HCT116 (cell line): ENCODE results near the gene CAMSAP1. TPM values are rescaled to one million over a fixed set of nuclear protein-coding genes. Genes with fewer than 3 reads are reported as not detected.
A peak's percentile ranks its signal among the peaks of the same experiment; 100 is the strongest.

ENCODE experiments used
- ATAC-seq: fragments of 200-7000 bp; cut with Tn5 transposase; 2 replicates; pipeline ENCODE4 v1.9.1; 2020; ENCODE audit warnings: mild to moderate bottlenecking, moderate library complexity
- BruUV-seq: library from RNA; stranded (reverse); fragments of 400-500 nt; replicated peaks from 2 replicates; lab custom pipeline; 2021; lab: Mats Ljungman, UMichigan
- CTCF ChIA-PET: fragments of 300-600 bp; sonication (Branson Sonifier 250); formaldehyde crosslinking; loops from one replicate; lab custom pipeline; 2021; ENCODE audit warnings: antibody characterized with exemption; lab: Charles Lee
- POLR2A ChIA-PET: fragments of 300-600, 350-600 bp; sonication (Branson Sonifier 250); formaldehyde crosslinking; loops from one replicate; lab custom pipeline; 2021; ENCODE audit warnings: antibody characterized with exemption; lab: Charles Lee
- RAD21 ChIA-PET, 2 experiments: fragments of 300-600 bp; sonication (Branson Sonifier 250); formaldehyde crosslinking; loops; one replicate each; lab custom pipeline; 2023; ENCODE audit warnings: low total read pairs in 2 of 2; ENCODE audit not compliant: uncharacterized antibody in 2 of 2, unreplicated experiment in 2 of 2, low non-redundant PET in 1 of 2; lab: Charles Lee
- DNase-seq: peaks from one replicate; pipeline ENCODE4 v3.0.0-alpha.2; 2010; ENCODE audit warnings: low read depth, low spot score
- H2AFZ ChIP-seq: fragments of 200-600 bp; shearing (Covaris generic), sonication (generic); 2 replicates; pipeline ENCODE4 v1.6.1; 2017; ENCODE audit warnings: low read depth, mixed run types, mixed read lengths, antibody characterized with exemption, low read length; ENCODE audit not compliant: poor library complexity, severe bottlenecking
- H3K27ac ChIP-seq: 2 replicates; pipeline ENCODE4 v1.5.1; 2012; ENCODE audit warnings: low read depth, low read length
- H3K27me3 ChIP-seq: fragments of 200-600 bp; sonication (generic); 2 replicates; pipeline ENCODE4 v1.6.1; 2016; ENCODE audit warnings: mixed run types, low read length, mixed read lengths; ENCODE audit not compliant: insufficient read depth
- H3K36me3 ChIP-seq, 2 experiments: fragments of 200-500 bp in 1 of 2; fragments of 200-600 bp in 1 of 2; sonication (Bioruptor generic) in 1 of 2; sonication (generic) in 1 of 2; 2 replicates each; pipeline versions ENCODE4 v1.5.1 to v1.6.1; 2014 to 2016; ENCODE audit warnings: low read length in 2 of 2, inconsistent platforms in 1 of 2, mixed read lengths in 1 of 2, mixed run types in 1 of 2; ENCODE audit not compliant: insufficient read depth in 2 of 2, control insufficient read depth in 1 of 2
- H3K4me1 ChIP-seq, 2 experiments: fragments of 200-600 bp in 1 of 2; sonication (generic) in 1 of 2; 2 replicates each; pipeline versions ENCODE4 v1.5.1 to v1.6.1; 2012 to 2017; ENCODE audit warnings: low read length in 2 of 2, inconsistent platforms in 1 of 2, mild to moderate bottlenecking in 1 of 2, mixed read lengths in 1 of 2, mixed run types in 1 of 2, moderate library complexity in 1 of 2; ENCODE audit not compliant: insufficient read depth in 2 of 2, control insufficient read depth in 1 of 2
- H3K4me2 ChIP-seq: fragments of 200-600 bp; sonication (generic); 2 replicates; pipeline ENCODE4 v1.6.1; 2017; ENCODE audit warnings: mixed run types, low read length, mixed read lengths
- H3K4me3 ChIP-seq, 2 experiments: fragments of 200-600 bp in 1 of 2; sonication (generic) in 1 of 2; replicated peaks in 1 of 2; 2 replicates each; pipeline ENCODE4 v1.5.1; 2011 to 2016; ENCODE audit warnings: low read length in 2 of 2, control low read depth in 1 of 2, low read depth in 1 of 2, mild to moderate bottlenecking in 1 of 2, mixed read lengths in 1 of 2, mixed run types in 1 of 2
- H3K79me2 ChIP-seq: fragments of 200-600 bp; sonication (generic); 2 replicates; pipeline ENCODE4 v1.6.1; 2017; ENCODE audit warnings: mild to moderate bottlenecking, mixed run types, low read length, moderate library complexity, mixed read lengths; ENCODE audit not compliant: insufficient read depth
- H3K9ac ChIP-seq: fragments of 200-600 bp; sonication (generic); 2 replicates; pipeline ENCODE4 v1.6.1; 2016; ENCODE audit warnings: low read length, mixed read lengths
- H3K9me2 ChIP-seq: fragments of 200-600 bp; sonication (generic), shearing (Covaris generic); 2 replicates; pipeline ENCODE4 v1.6.1; 2017; ENCODE audit warnings: mixed run types, mild to moderate bottlenecking, moderate library complexity; ENCODE audit not compliant: insufficient read depth
- H3K9me3 ChIP-seq, 2 experiments: fragments of 200-500 bp in 1 of 2; fragments of 200-600 bp in 1 of 2; sonication (Bioruptor generic) in 1 of 2; sonication (generic) in 1 of 2; 2 replicates each; pipeline ENCODE4 v1.6.1; 2014 to 2017; ENCODE audit warnings: low read length in 2 of 2, mixed read lengths in 2 of 2, inconsistent platforms in 1 of 2, low read depth in 1 of 2, mild to moderate bottlenecking in 1 of 2, mixed run types in 1 of 2, moderate library complexity in 1 of 2; ENCODE audit not compliant: control insufficient read depth in 1 of 2, insufficient read depth in 1 of 2
- H4K20me1 ChIP-seq: fragments of 200-600 bp; sonication (generic), shearing (Covaris generic); 2 replicates; pipeline ENCODE4 v1.6.1; 2017; ENCODE audit warnings: mixed run types, mild to moderate bottlenecking, moderate library complexity; ENCODE audit not compliant: insufficient read depth
- ATF3 ChIP-seq: IDR thresholded peaks from 2 replicates; pipeline ENCODE4 v1.6.1; 2012
- CBX3 ChIP-seq: IDR thresholded peaks from 2 replicates; pipeline ENCODE4 v1.6.1; 2012; ENCODE audit warnings: low read depth
- CEBPB ChIP-seq: IDR thresholded peaks from 2 replicates; pipeline ENCODE4 v1.6.1; 2012; ENCODE audit warnings: low read depth
- EGR1 ChIP-seq: IDR thresholded peaks from 2 replicates; pipeline ENCODE4 v1.6.1; 2012; ENCODE audit warnings: low read depth
- ELF1 ChIP-seq: IDR thresholded peaks from 2 replicates; pipeline ENCODE4 v1.6.1; 2012; ENCODE audit warnings: low read depth, borderline replicate concordance
- EZH2 ChIP-seq: fragments of 200-600 bp; sonication (generic); IDR thresholded peaks from 2 replicates; pipeline ENCODE4 v1.6.1; 2017; ENCODE audit warnings: antibody characterized with exemption, mixed run types
- EZH2phosphoT487 ChIP-seq: fragments of 200-600 bp; IDR thresholded peaks from 2 replicates; pipeline ENCODE4 v1.6.1; 2018; ENCODE audit warnings: antibody characterized with exemption, borderline replicate concordance
- FOSL1 ChIP-seq: IDR thresholded peaks from 2 replicates; pipeline ENCODE4 v1.6.1; 2012; ENCODE audit warnings: low read depth
- JUND ChIP-seq: IDR thresholded peaks from 2 replicates; pipeline ENCODE4 v1.6.1; 2012
- MAX ChIP-seq: IDR thresholded peaks from 2 replicates; pipeline ENCODE4 v1.6.1; 2012
- POLR2A ChIP-seq: IDR thresholded peaks from 2 replicates; pipeline ENCODE4 v1.7.0; 2011; ENCODE audit warnings: borderline replicate concordance; ENCODE audit not compliant: insufficient read depth, insufficient read length; ENCODE audit errors: extremely low read depth
- POLR2AphosphoS5 ChIP-seq: IDR thresholded peaks from 2 replicates; pipeline ENCODE4 v1.6.1; 2011; ENCODE audit warnings: mild to moderate bottlenecking, low read depth, low read length, moderate library complexity
- SIN3A ChIP-seq: IDR thresholded peaks from 2 replicates; pipeline ENCODE4 v1.6.1; 2012; ENCODE audit warnings: low read depth
- SP1 ChIP-seq: IDR thresholded peaks from 2 replicates; pipeline ENCODE4 v1.6.1; 2012; ENCODE audit warnings: low read depth
- TCF7L2 ChIP-seq: IDR thresholded peaks from 2 replicates; pipeline ENCODE4 v1.7.0; 2011; ENCODE audit warnings: borderline replicate concordance, inconsistent platforms; ENCODE audit not compliant: insufficient read depth, insufficient read length; ENCODE audit errors: extremely low read depth
- ZNF274 ChIP-seq: fragments of 200-500 bp; sonication (Bioruptor generic); IDR thresholded peaks from 2 replicates; pipeline ENCODE4 v1.6.1; 2014; ENCODE audit warnings: mild to moderate bottlenecking, low read depth, low read length, inconsistent platforms
- intact Hi-C: fragments of 100-400 bp; cut with micrococcal nuclease; formaldehyde crosslinking; loops from 2 replicates; pipeline ENCODE4 v1.10.0; 2022
- total RNA-seq: library from RNA; stranded (reverse); gene quantifications from one replicate; pipeline ENCODE4 v1.2.1, GENCODE V29; 2021; ENCODE audit not compliant: unreplicated experiment

Gene CAMSAP1
- total RNA-seq, 1 experiment from 2014 or later: 33.1 TPM

GRCh38 chr9:135927195-135928013 lies 20.1 kb upstream of the CAMSAP1 start:
- intact Hi-C loops: no loop called here
- Histone ChIP-seq H4K20me1 (no peaks in the 10 kb centered on the region), H3K9ac (peak overlapping the region; percentile 60), H3K27ac (peak overlapping the region; percentile 65), H3K79me2 (no peaks in the 10 kb centered on the region), H3K4me1 (peaks cover 20 to 37% of the 10 kb centered on the region in 2 experiments), H3K4me3 (peak overlapping the region in 1 of 2 experiments; percentile 33; a peak in 2 of 4 replicates)
- POLR2A ChIA-PET: no interaction called here
- ATAC-seq: peak; percentile 57
- TF ChIP-seq FOSL1 (no peak), EGR1 (no peak), SIN3A (no peak), CEBPB (no peak), SP1 (no peak), EZH2 (no peak), JUND (no peak)
- TF ChIP-seq, all 23 proteins: peak for 0
- CTCF ChIA-PET: no interaction called here
- Histone ChIP-seq H3K27me3 (no peaks in the 10 kb centered on the region), H3K9me2 (no peaks in the 10 kb centered on the region), H2AFZ (no peak overlapping the region), H3K4me2 (peak overlapping the region; percentile 81), H3K9me3 (no peaks in the 10 kb centered on the region), H3K36me3 (peaks cover 0 to 5% of the 10 kb centered on the region in 2 experiments; a peak in 1 of 4 replicates)
- no peak for DNase-seq
- RAD21 ChIA-PET: no interaction called here
- no TSS peak for BruUV-seq

- BruUV-seq: no TSS peak
- intact Hi-C loops: no loop called here
- Histone ChIP-seq H3K4me1 (peaks cover 20 to 37% of the 10 kb centered on the region in 2 experiments), H3K9me3 (no peaks in the 10 kb centered on the region), H2AFZ (no peak overlapping the region), H3K4me2 (peak overlapping the region; percentile 81), H3K9me2 (no peaks in the 10 kb centered on the region), H4K20me1 (no peaks in the 10 kb centered on the region), H3K27ac (peak overlapping the region; percentile 65), H3K79me2 (no peaks in the 10 kb centered on the region), H3K27me3 (no peaks in the 10 kb centered on the region), H3K4me3 (peak overlapping the region in 1 of 2 experiments; percentile 33; a peak in 2 of 4 replicates), H3K36me3 (peaks cover 0 to 3% of the 10 kb centered on the region in 2 experiments; a peak in 1 of 4 replicates), H3K9ac (peak overlapping the region; percentile 60)
- CTCF ChIA-PET: no interaction called here
- peak; percentile 90 for DNase-seq
- ATAC-seq: peak; percentile 94
- RAD21 ChIA-PET: no interaction called here
- POLR2A ChIA-PET: no interaction called here
- TF ChIP-seq POLR2AphosphoS5: 0 out of 2 replicates have a peak, but pooled peaks have one; percentile 32
- TF ChIP-seq POLR2A: no peak
- peak; percentile 100 for TF ChIP-seq MAX
- TF ChIP-seq CBX3: peak; percentile 80; the same call in 1 of the 2 replicates
- TF ChIP-seq ZNF274: no peak
- peak; percentile 85 for TF ChIP-seq JUND
- no peak for TF ChIP-seq EZH2phosphoT487
- TF ChIP-seq SP1: peak; percentile 76
- TF ChIP-seq ELF1: no peak; the same call in 1 of the 2 replicates
- no peak for TF ChIP-seq ATF3
- TF ChIP-seq TCF7L2: peak; percentile 29
- TF ChIP-seq FOSL1: peak; percentile 78; the same call in 1 of the 2 replicates
- TF ChIP-seq SIN3A: peak; percentile 91; the same call in 1 of the 2 replicates
These were observed 19.3 kb upstream of the CAMSAP1 start for GRCh38 chr9:135926402-135927194.
